H1 (cell line): Measurements from ENCODE around the gene KDM6B. TPM values are rescaled to one million over a fixed set of nuclear protein-coding genes. Genes with fewer than 3 reads are reported as not detected.

Source experiments
- BACH1 ChIP-seq: IDR thresholded peaks from 2 replicates; pipeline ENCODE4 v1.6.1; 2012; ENCODE audit warnings: low read length, improper control_type of control experiment
- POLR2AphosphoS5 ChIP-seq: IDR thresholded peaks from 2 replicates; pipeline ENCODE4 v1.6.1; 2011; ENCODE audit warnings: low read depth, low read length
- polyA plus RNA-seq, 7 experiments: library from polyadenylated mRNA; depleted of rRNA in 3 of 7; stranded (reverse) in 5 of 7; unstranded in 2 of 7; fragments of >200 nt in 5 of 7; fragments of 200-250 nt in 2 of 7; gene quantifications; 1 replicate in 5 of 7; 2 replicates in 1 of 7; 4 replicates in 1 of 7; pipeline versions ENCODE4 v1.2.1 to v1.2.3, GENCODE V29; 2011 to 2013; ENCODE audit warnings: missing spikeins in 2 of 7, mixed read lengths in 2 of 7
- total RNA-seq: library from RNA; stranded (reverse); fragmentation: NEBNext Ultra II Directional; extraction: Animal tissue kit (Norgen Biotek cat#: 25700); gene quantifications from 2 replicates; pipeline ENCODE4 v1.2.1, GENCODE V29; 2021
- TF ChIP-seq, protein P1 (sequence below): fragments of 300-600 bp; sonication (generic); IDR thresholded peaks from 2 replicates; pipeline ENCODE4 v1.7.1; 2012; ENCODE audit warnings: low read length, moderate library complexity, mild to moderate bottlenecking, inconsistent platforms; ENCODE audit not compliant: insufficient replicate concordance
- TF ChIP-seq, protein P2 (sequence below): IDR thresholded peaks from 2 replicates; pipeline ENCODE4 v1.6.1; 2011; ENCODE audit warnings: low read length, improper control_type of control experiment
- TF ChIP-seq, protein P3 (sequence below), 3 experiments: IDR thresholded peaks; 1 replicate in 2 of 3; 2 replicates in 1 of 3; pipeline versions ENCODE4 v1.5.1 to v1.6.1; 2011; ENCODE audit warnings: low read length in 3 of 3, mild to moderate bottlenecking in 3 of 3, inconsistent platforms in 2 of 3, low read depth in 1 of 3, moderate library complexity in 1 of 3; ENCODE audit not compliant: insufficient read depth in 1 of 3; ENCODE audit errors: control extremely low read depth in 1 of 3
- TF ChIP-seq, protein P4 (sequence below): IDR thresholded peaks from 2 replicates; pipeline ENCODE4 v1.6.1; 2012; ENCODE audit warnings: inconsistent platforms

The KDM6B gene
- total and polyA plus RNA-seq, 2 of the 8 experiments (the other 6 are each of a cell fraction or from before 2014, with no cell fraction given), result 0.48 to 3.7 TPM

DNA sequence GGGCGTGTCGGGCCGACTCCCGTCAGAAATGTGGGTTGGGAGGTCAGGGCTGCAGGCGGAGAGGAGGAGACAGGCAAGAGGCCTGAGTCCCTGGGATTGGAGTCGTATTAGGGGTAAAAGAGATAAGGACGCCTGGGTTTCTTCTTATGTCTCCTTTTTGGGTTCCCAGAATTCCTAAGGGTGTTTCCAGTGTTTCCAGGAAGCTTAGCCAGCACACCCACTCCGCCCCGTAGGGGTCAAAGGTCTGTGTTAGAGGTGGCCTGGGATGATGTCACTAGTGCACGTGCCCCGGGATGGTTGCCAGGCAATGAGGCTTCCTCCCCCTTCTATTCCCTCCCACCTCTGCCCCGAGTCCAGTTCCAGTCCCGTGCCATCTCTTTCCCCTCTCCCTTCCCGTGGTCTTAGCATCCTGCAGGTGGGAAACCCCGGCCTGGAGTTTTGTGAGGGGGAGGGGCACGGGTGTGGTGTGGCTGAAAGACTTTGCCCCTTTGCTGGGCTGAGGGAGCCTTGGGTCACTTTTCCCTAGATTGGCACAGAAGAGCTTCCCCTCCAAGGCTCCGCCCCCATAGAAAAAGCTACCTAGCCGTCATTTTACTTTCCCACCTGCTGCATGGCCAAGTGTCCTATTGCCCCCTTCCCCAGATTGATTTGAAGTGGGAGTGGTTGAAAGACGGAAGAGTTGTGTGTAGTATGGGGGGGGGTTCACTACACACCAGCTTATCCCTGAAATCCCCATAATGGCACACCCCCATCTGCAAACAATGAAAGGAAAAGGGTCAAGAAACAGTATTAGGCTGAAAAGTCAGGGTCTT is 2.8 kb downstream of the KDM6B start (continued):
- TF ChIP-seq, protein P1, sequence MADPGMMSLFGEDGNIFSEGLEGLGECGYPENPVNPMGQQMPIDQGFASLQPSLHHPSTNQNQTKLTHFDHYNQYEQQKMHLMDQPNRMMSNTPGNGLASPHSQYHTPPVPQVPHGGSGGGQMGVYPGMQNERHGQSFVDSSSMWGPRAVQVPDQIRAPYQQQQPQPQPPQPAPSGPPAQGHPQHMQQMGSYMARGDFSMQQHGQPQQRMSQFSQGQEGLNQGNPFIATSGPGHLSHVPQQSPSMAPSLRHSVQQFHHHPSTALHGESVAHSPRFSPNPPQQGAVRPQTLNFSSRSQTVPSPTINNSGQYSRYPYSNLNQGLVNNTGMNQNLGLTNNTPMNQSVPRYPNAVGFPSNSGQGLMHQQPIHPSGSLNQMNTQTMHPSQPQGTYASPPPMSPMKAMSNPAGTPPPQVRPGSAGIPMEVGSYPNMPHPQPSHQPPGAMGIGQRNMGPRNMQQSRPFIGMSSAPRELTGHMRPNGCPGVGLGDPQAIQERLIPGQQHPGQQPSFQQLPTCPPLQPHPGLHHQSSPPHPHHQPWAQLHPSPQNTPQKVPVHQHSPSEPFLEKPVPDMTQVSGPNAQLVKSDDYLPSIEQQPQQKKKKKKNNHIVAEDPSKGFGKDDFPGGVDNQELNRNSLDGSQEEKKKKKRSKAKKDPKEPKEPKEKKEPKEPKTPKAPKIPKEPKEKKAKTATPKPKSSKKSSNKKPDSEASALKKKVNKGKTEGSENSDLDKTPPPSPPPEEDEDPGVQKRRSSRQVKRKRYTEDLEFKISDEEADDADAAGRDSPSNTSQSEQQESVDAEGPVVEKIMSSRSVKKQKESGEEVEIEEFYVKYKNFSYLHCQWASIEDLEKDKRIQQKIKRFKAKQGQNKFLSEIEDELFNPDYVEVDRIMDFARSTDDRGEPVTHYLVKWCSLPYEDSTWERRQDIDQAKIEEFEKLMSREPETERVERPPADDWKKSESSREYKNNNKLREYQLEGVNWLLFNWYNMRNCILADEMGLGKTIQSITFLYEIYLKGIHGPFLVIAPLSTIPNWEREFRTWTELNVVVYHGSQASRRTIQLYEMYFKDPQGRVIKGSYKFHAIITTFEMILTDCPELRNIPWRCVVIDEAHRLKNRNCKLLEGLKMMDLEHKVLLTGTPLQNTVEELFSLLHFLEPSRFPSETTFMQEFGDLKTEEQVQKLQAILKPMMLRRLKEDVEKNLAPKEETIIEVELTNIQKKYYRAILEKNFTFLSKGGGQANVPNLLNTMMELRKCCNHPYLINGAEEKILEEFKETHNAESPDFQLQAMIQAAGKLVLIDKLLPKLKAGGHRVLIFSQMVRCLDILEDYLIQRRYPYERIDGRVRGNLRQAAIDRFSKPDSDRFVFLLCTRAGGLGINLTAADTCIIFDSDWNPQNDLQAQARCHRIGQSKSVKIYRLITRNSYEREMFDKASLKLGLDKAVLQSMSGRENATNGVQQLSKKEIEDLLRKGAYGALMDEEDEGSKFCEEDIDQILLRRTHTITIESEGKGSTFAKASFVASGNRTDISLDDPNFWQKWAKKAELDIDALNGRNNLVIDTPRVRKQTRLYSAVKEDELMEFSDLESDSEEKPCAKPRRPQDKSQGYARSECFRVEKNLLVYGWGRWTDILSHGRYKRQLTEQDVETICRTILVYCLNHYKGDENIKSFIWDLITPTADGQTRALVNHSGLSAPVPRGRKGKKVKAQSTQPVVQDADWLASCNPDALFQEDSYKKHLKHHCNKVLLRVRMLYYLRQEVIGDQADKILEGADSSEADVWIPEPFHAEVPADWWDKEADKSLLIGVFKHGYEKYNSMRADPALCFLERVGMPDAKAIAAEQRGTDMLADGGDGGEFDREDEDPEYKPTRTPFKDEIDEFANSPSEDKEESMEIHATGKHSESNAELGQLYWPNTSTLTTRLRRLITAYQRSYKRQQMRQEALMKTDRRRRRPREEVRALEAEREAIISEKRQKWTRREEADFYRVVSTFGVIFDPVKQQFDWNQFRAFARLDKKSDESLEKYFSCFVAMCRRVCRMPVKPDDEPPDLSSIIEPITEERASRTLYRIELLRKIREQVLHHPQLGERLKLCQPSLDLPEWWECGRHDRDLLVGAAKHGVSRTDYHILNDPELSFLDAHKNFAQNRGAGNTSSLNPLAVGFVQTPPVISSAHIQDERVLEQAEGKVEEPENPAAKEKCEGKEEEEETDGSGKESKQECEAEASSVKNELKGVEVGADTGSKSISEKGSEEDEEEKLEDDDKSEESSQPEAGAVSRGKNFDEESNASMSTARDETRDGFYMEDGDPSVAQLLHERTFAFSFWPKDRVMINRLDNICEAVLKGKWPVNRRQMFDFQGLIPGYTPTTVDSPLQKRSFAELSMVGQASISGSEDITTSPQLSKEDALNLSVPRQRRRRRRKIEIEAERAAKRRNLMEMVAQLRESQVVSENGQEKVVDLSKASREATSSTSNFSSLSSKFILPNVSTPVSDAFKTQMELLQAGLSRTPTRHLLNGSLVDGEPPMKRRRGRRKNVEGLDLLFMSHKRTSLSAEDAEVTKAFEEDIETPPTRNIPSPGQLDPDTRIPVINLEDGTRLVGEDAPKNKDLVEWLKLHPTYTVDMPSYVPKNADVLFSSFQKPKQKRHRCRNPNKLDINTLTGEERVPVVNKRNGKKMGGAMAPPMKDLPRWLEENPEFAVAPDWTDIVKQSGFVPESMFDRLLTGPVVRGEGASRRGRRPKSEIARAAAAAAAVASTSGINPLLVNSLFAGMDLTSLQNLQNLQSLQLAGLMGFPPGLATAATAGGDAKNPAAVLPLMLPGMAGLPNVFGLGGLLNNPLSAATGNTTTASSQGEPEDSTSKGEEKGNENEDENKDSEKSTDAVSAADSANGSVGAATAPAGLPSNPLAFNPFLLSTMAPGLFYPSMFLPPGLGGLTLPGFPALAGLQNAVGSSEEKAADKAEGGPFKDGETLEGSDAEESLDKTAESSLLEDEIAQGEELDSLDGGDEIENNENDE, result no peak
- TF ChIP-seq POLR2AphosphoS5 (no peak), BACH1 (peak; percentile 57; the same call in 1 of the 2 replicates)
- TF ChIP-seq, protein P2, sequence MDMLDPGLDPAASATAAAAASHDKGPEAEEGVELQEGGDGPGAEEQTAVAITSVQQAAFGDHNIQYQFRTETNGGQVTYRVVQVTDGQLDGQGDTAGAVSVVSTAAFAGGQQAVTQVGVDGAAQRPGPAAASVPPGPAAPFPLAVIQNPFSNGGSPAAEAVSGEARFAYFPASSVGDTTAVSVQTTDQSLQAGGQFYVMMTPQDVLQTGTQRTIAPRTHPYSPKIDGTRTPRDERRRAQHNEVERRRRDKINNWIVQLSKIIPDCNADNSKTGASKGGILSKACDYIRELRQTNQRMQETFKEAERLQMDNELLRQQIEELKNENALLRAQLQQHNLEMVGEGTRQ, result peak; percentile 87
- TF ChIP-seq, protein P3, sequence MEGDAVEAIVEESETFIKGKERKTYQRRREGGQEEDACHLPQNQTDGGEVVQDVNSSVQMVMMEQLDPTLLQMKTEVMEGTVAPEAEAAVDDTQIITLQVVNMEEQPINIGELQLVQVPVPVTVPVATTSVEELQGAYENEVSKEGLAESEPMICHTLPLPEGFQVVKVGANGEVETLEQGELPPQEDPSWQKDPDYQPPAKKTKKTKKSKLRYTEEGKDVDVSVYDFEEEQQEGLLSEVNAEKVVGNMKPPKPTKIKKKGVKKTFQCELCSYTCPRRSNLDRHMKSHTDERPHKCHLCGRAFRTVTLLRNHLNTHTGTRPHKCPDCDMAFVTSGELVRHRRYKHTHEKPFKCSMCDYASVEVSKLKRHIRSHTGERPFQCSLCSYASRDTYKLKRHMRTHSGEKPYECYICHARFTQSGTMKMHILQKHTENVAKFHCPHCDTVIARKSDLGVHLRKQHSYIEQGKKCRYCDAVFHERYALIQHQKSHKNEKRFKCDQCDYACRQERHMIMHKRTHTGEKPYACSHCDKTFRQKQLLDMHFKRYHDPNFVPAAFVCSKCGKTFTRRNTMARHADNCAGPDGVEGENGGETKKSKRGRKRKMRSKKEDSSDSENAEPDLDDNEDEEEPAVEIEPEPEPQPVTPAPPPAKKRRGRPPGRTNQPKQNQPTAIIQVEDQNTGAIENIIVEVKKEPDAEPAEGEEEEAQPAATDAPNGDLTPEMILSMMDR (IDR thresholded peaks at IDR 0.05; ENCODE audit: control extremely low read depth in 1 of 3, insufficient read depth in 1 of 3, low read depth in 1 of 3, low read length in 3 of 3), result no peak
- TF ChIP-seq, protein P4, sequence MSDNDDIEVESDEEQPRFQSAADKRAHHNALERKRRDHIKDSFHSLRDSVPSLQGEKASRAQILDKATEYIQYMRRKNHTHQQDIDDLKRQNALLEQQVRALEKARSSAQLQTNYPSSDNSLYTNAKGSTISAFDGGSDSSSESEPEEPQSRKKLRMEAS, result peak; percentile 96
